ENCODE data around the gene LGALS3BP.

LGALS3BP gene

DNA sequence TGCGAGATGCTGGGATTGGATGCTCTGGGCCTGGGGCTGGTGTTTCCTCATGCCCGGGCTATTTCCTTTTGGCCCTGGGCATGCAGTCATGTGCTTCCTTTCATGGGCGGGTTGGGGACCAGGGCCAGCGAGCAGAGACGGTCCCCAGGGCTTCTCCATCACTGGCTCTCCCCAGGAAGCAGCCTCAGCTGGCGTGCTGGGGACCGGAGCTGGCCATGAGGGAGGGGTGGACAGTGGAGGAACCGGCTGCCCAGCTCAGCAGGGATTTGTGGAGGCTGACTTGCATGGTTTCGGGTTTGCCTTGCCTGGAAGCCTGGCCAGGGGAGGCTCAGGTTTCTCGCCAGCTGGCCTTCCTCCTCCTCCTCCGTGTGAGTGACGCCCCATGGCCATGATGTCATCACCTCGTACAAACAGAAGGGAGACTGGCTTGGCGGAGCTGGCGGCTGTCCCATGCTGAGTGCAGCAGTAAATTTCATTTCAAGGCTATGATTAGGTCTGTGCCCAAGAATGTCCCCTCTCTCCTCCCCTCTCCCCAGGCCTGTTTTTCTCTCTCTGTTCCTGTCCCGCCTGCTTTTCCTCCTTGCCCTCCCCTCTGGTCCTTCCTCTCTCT lies 45.7 kb downstream of the LGALS3BP start:
- TF ChIP-seq EGR1 (IDR thresholded peaks at IDR 0.05) (peak; percentile 52; the same call in 1 of the 2 replicates), NFIC (IDR thresholded peaks at IDR 0.05) (peak; percentile 91), YY1 (IDR thresholded peaks at IDR 0.05; ENCODE audit: low read depth) (peak; percentile 69), REST (IDR thresholded peaks at IDR 0.05; ENCODE audit: low read depth) (no peak), TCF12 (IDR thresholded peaks at IDR 0.05; ENCODE audit: low read depth) (peak; percentile 94), TEAD4 (IDR thresholded peaks at IDR 0.05) (peak; percentile 64), ZBTB7A (IDR thresholded peaks at IDR 0.05; ENCODE audit: low read depth) (no peak), USF1 (IDR thresholded peaks at IDR 0.05) (peak; percentile 72), EP300 (IDR thresholded peaks at IDR 0.05; ENCODE audit: borderline replicate concordance) (peak; percentile 83), CEBPB (IDR thresholded peaks at IDR 0.05) (no peak), TAF1 (IDR thresholded peaks at IDR 0.05; ENCODE audit: low read depth) (no peak), CREB1 (IDR thresholded peaks at IDR 0.05; ENCODE audit: low read depth) (peak; percentile 86), FOXM1 (IDR thresholded peaks at IDR 0.05; ENCODE audit: borderline replicate concordance, low read depth) (0 out of 2 replicates have a peak, but pooled peaks have one; percentile 27), RAD21 (IDR thresholded peaks at IDR 0.05; ENCODE audit: low read depth) (peak; percentile 11)
- TF ChIP-seq, protein P1, sequence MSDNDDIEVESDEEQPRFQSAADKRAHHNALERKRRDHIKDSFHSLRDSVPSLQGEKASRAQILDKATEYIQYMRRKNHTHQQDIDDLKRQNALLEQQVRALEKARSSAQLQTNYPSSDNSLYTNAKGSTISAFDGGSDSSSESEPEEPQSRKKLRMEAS (IDR thresholded peaks at IDR 0.05), result peak; percentile 79

DNA sequence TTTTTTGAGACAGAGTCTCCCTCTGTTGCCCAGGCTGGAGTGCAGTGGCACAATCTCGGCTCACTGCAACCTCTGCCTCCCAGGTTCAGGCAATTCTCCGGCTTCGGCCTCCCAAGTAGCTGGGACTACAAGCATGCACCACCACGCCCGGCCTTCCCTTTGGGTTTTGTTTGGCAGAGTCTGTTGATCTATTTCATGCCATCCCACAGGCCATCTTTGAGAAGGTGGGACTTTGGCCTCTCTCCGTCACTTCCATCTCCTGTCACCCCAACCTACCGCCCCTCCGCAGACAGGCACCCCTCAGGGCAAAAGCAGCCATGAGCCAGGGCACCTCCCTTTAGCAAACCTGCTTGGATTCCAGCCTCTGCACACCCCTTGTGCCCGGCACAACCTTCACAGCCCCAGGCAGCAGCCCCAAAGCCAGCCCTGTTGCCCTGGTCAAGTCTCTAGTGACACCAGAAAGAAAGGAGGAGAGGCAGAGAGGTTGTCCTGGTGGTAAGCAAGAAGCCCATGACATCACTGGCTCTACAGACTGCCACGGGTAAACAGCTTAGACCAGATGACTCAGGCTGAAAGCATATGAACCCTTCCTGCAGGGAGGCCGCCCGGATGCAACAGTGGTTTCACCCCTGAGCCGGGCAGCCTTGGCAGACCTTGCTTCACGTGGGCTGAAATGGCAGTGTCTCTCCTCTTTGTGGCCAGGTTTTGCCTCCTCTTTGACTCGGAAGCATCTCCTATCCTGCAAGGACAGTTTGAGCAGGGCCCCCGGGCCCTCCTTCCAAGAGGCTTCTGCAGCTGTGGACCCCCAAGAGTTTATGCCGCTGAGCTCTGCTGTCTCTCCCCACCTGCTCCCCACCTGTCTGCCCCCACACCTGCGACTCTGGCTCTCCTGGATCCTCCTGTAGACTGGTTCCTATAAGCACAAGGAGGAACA lies 46.4 kb downstream of the LGALS3BP start:
- TF ChIP-seq REST (IDR thresholded peaks at IDR 0.05; ENCODE audit: low read depth) (no peak), EGR1 (IDR thresholded peaks at IDR 0.05) (no peak), TAF1 (IDR thresholded peaks at IDR 0.05; ENCODE audit: low read depth) (no peak), YY1 (IDR thresholded peaks at IDR 0.05; ENCODE audit: low read depth) (no peak), TEAD4 (IDR thresholded peaks at IDR 0.05) (peak; percentile 14; the same call in 1 of the 2 replicates), RAD21 (IDR thresholded peaks at IDR 0.05; ENCODE audit: low read depth) (no peak), NFIC (IDR thresholded peaks at IDR 0.05) (no peak), CEBPB (IDR thresholded peaks at IDR 0.05) (no peak), ZBTB7A (IDR thresholded peaks at IDR 0.05; ENCODE audit: low read depth) (0 out of 2 replicates have a peak, but pooled peaks have one; percentile 65), USF1 (IDR thresholded peaks at IDR 0.05) (no peak), EP300 (IDR thresholded peaks at IDR 0.05; ENCODE audit: borderline replicate concordance) (no peak)
- TF ChIP-seq, protein P1 (IDR thresholded peaks at IDR 0.05), result no peak

GRCh38 chr17:78929908-78930775 lies 49.6 kb downstream of the LGALS3BP start:
- TF ChIP-seq REST (IDR thresholded peaks at IDR 0.05; ENCODE audit: low read depth) (no peak), USF1 (IDR thresholded peaks at IDR 0.05) (no peak), EP300 (IDR thresholded peaks at IDR 0.05; ENCODE audit: borderline replicate concordance) (0 out of 2 replicates have a peak, but pooled peaks have one; percentile 29), TEAD4 (IDR thresholded peaks at IDR 0.05) (0 out of 2 replicates have a peak, but pooled peaks have one; percentile 20), RAD21 (IDR thresholded peaks at IDR 0.05; ENCODE audit: low read depth) (no peak), CEBPB (IDR thresholded peaks at IDR 0.05) (no peak), NFIC (IDR thresholded peaks at IDR 0.05) (peak; percentile 52)
- TF ChIP-seq, protein P1 (IDR thresholded peaks at IDR 0.05), result peak; percentile 41; the same call in 1 of the 2 replicates
